Measurements from ENCODE around the gene ZNRF1. TPM values are rescaled to one million over a fixed set of nuclear protein-coding genes. Genes with fewer than 3 reads are reported as not detected.

Gene ZNRF1
- total and polyA plus RNA-seq, 2 of the 8 experiments (the other 6 are each of a cell fraction or from before 2014, with no cell fraction given): 33.5 to 52.9 TPM

GRCh38 chr16:75038036-75038858 is 39.4 kb downstream of the ZNRF1 start:
- Histone ChIP-seq H2AK5ac (ENCODE audit: low read depth, low read length) (no peak overlapping the region), H3K79me2 (ENCODE audit: control insufficient read depth in 1 of 2, insufficient read depth in 2 of 2, low read length in 2 of 2) (peaks cover 8 to 95% of the 10 kb centered on the region in 2 experiments), H3K4me3 (ENCODE audit: extremely low read depth in 1 of 4, insufficient read depth in 2 of 4, low read depth in 3 of 4, low read length in 4 of 4) (no peak overlapping the region), H4K8ac (ENCODE audit: extremely low read depth, insufficient read depth, low read length) (no peak overlapping the region), H3K9ac (replicated peaks in 1 of 4; ENCODE audit: extremely low read depth in 1 of 4, low read depth in 3 of 4, low read length in 3 of 4) (no peak overlapping the region), H4K5ac (ENCODE audit: insufficient read length, low read depth, low read length) (no peak overlapping the region), H3K23ac (ENCODE audit: insufficient read length) (no peak overlapping the region), H3K27me3 (replicated peaks in 1 of 4; ENCODE audit: control insufficient read depth in 3 of 4, extremely low read depth in 1 of 4, insufficient read depth in 3 of 4, low read length in 3 of 4) (no peaks in the 10 kb centered on the region), H3K23me2 (ENCODE audit: low read depth, low read length) (0 out of 2 replicates have a peak, but pooled peaks cover 1% of the 10 kb centered on the region), H4K20me1 (replicated peaks in 1 of 2; ENCODE audit: control insufficient read depth in 1 of 2, insufficient read depth in 2 of 2, low read length in 2 of 2) (peaks cover 1 to 12% of the 10 kb centered on the region in 2 experiments), H3K4ac (replicated peaks; ENCODE audit: insufficient read length, low read depth, low read length) (no peak overlapping the region), H3K4me2 (ENCODE audit: insufficient read depth in 1 of 2, low read depth in 2 of 2, low read length in 2 of 2) (no peak overlapping the region), H4K91ac (replicated peaks; ENCODE audit: insufficient read length, low read length) (no peak overlapping the region), H3K4me1 (replicated peaks in 1 of 4; ENCODE audit: control insufficient read depth in 3 of 4, insufficient read depth in 4 of 4, low read length in 3 of 4) (no peaks in the 10 kb centered on the region), H2BK15ac (ENCODE audit: low read length) (no peak overlapping the region), H3K36me3 (ENCODE audit: control insufficient read depth in 2 of 4, insufficient read depth in 4 of 4, low read length in 3 of 4) (peaks cover 0 to 3% (median 0%) of the 10 kb centered on the region in 4 experiments; a peak in 3 of 8 replicates), H3K14ac (ENCODE audit: insufficient read length) (no peak overlapping the region), H3K9me3 (ENCODE audit: insufficient read depth in 2 of 2, low read depth in 1 of 2, low read length in 1 of 2) (0 out of 4 replicates have a peak, but pooled peaks cover 0 to 4% of the 10 kb centered on the region in 2 experiments), H2BK5ac (ENCODE audit: low read depth, low read length) (no peak overlapping the region), H2BK120ac (replicated peaks; ENCODE audit: low read depth, low read length) (no peak overlapping the region), H2BK12ac (ENCODE audit: low read depth, low read length) (no peak overlapping the region), H3K27ac (ENCODE audit: low read depth, low read length) (no peak overlapping the region), H2AFZ (ENCODE audit: low read length) (no peak overlapping the region), H2BK20ac (ENCODE audit: low read length) (no peak overlapping the region), H3K18ac (ENCODE audit: extremely low read depth, low read length) (no peak overlapping the region), H3K79me1 (ENCODE audit: low read depth, low read length) (peaks cover 3% of the 10 kb centered on the region), H3K56ac (replicated peaks; ENCODE audit: insufficient read length, low read depth, low read length) (no peak overlapping the region)
- POLR2A ChIA-PET (ENCODE audit: partially characterized antibody): no interaction called here
- TF ChIP-seq CREB1 (IDR thresholded peaks at IDR 0.05): no peak
- WGBS, 2 experiments (ENCODE audit: extremely low coverage in 1 of 2, insufficient coverage in 1 of 2, insufficient read length in 1 of 2, insufficient replicate concordance in 2 of 2, low coverage in 1 of 2, low lambda C conversion rate in 2 of 2, missing lambda C conversion rate in 1 of 2): 92% methylated on average over 3 of the region's 3 CpGs; no CpG with 5 or more reads in 1 of the 2 experiments
- no peak for DNase-seq (ENCODE audit: low read depth in 1 of 2, low spot score in 2 of 2)
- CTCF ChIA-PET (ENCODE audit: partially characterized antibody): interaction anchor here (0.6 to 2.3 kb wide), 6 partner anchors 10 to 73 kb away, joined by 3 to 8 read pairs (median 4); no protein-coding TSS in a partner anchor
- FAIRE-seq: no peak

Data from H1 (cell line).